Activated CD8-positive, alpha-beta T cell treated with anti-CD3 and anti-CD28 coated beads, Interleukin-2, amount 10 ng/mL, durations not matched to agents 7 days and 5 days (primary cell): ENCODE measurements around the gene XAF1. TPM values are rescaled to one million over a fixed set of nuclear protein-coding genes. Genes with fewer than 3 reads are reported as not detected.
A peak's percentile ranks its signal among the peaks of the same experiment; 100 is the strongest.
"Not testable (repeated sequence)": the region's sequence is repeated elsewhere in the genome, so short reads cannot be mapped to it uniquely, and the experiment has no call there.

Source experiments
- ATAC-seq: fragments of 150-1000 bp; cut with Tn5 transposase; one replicate; pipeline ENCODE4 v1.10.0; 2021; ENCODE audit warnings: moderate library complexity
- CTCF ChIA-PET: fragments of 350-600 bp; sonication (Branson Sonifier 250); formaldehyde crosslinking; loops from one replicate; lab custom pipeline; 2021; ENCODE audit warnings: antibody characterized with exemption; lab: Charles Lee
- POLR2A ChIA-PET: fragments of 350-600 bp; sonication (Branson Sonifier 250); formaldehyde crosslinking; loops from one replicate; lab custom pipeline; 2021; ENCODE audit warnings: antibody characterized with exemption; lab: Charles Lee
- DNase-seq: peaks from one replicate; pipeline ENCODE4 v3.0.0-alpha.2; 2020
- H3K27ac Mint-ChIP-seq: one replicate; pipeline ENCODE4 v1.8.0; 2021; ENCODE audit warnings: mild to moderate bottlenecking, mixed read lengths
- H3K27me3 Mint-ChIP-seq: one replicate; pipeline ENCODE4 v1.8.0; 2021; ENCODE audit warnings: low read depth, mixed read lengths
- H3K36me3 Mint-ChIP-seq: one replicate; pipeline ENCODE4 v1.8.0; 2021; ENCODE audit warnings: low read depth, mixed read lengths
- H3K4me1 Mint-ChIP-seq: one replicate; pipeline ENCODE4 v1.8.0; 2021; ENCODE audit warnings: low read depth, mixed read lengths
- H3K4me3 Mint-ChIP-seq: one replicate; pipeline ENCODE4 v1.8.0; 2021; ENCODE audit warnings: mild to moderate bottlenecking, mixed read lengths
- H3K9me3 Mint-ChIP-seq: one replicate; pipeline ENCODE4 v1.8.0; 2022; ENCODE audit warnings: mixed read lengths; ENCODE audit not compliant: insufficient read depth
- total RNA-seq, 2 experiments: library from RNA; stranded (reverse); gene quantifications; one replicate each; pipeline ENCODE4 v1.2.3, GENCODE V29; 2021

XAF1 gene
- total RNA-seq, 2 experiments from 2014 or later = 298 to 306 TPM

GRCh38 chr17:6755281-6755680, 565 bp upstream of the XAF1 start:
- peaks cover under 1% of the 10 kb centered on the region for H3K27me3 Mint-ChIP-seq
- POLR2A ChIA-PET = interaction anchor here (0.6 to 2.6 kb wide), 10 partner anchors 9 to 258 kb away, joined by 3 to 15 read pairs (median 4); partner anchors contain the start of genes C17orf100 and MED31
- H3K27ac Mint-ChIP-seq = peak overlapping the region; percentile 96
- CTCF ChIA-PET = interaction anchor here (0.9 to 3.6 kb wide), 4 partner anchors 86 to 249 kb away, joined by 3 to 15 read pairs (median 9); no protein-coding TSS in a partner anchor
- H3K4me3 Mint-ChIP-seq = peak overlapping the region; percentile 93
- DNase-seq (no peak), ATAC-seq (no peak)
- H3K4me1 Mint-ChIP-seq = peaks cover 62% of the 10 kb centered on the region
- H3K9me3 Mint-ChIP-seq = no peaks in the 10 kb centered on the region
- peaks cover 39% of the 10 kb centered on the region for H3K36me3 Mint-ChIP-seq

GRCh38 chr17:6756425-6757031, 682 bp downstream of the XAF1 start:
- ChIA-PET POLR2A (interaction anchor here (0.7 to 2.6 kb wide), 9 partner anchors 8 to 266 kb away, joined by 3 to 15 read pairs (median 5); partner anchors contain the start of genes C17orf100 and MED31), CTCF (interaction anchor here (2.3 to 3.6 kb wide), 3 partner anchors 87 to 248 kb away, joined by 8 to 15 read pairs (median 10); no protein-coding TSS in a partner anchor)
- H3K27ac Mint-ChIP-seq = peak overlapping the region; percentile 96
- no peak for ATAC-seq
- DNase-seq = no peak
- peaks cover 69% of the 10 kb centered on the region for H3K4me1 Mint-ChIP-seq
- no peaks in the 10 kb centered on the region for H3K9me3 Mint-ChIP-seq
- H3K27me3 Mint-ChIP-seq = no peaks in the 10 kb centered on the region
- peaks cover 52% of the 10 kb centered on the region for H3K36me3 Mint-ChIP-seq
- H3K4me3 Mint-ChIP-seq = peak overlapping the region; percentile 93

- no peak for DNase-seq
- Mint-ChIP-seq H3K4me1 (peaks cover 70% of the 10 kb centered on the region), H3K27ac (peak overlapping the region; percentile 76), H3K27me3 (no peaks in the 10 kb centered on the region), H3K9me3 (no peaks in the 10 kb centered on the region), H3K36me3 (peaks cover 64% of the 10 kb centered on the region), H3K4me3 (peak overlapping the region; percentile 93)
- CTCF ChIA-PET = interaction anchor here (0.9 to 3.6 kb wide), 2 partner anchors 11 to 246 kb away, joined by 3 to 15 read pairs; no protein-coding TSS in a partner anchor
- POLR2A ChIA-PET = interaction anchor here (0.6 to 1.7 kb wide), 5 partner anchors 9 to 326 kb away, joined by 3 to 7 read pairs (median 4); no protein-coding TSS in a partner anchor
- ATAC-seq = no peak
Measured at GRCh38 chr17:6757747-6758146, 1.9 kb downstream of the XAF1 start.

DNA sequence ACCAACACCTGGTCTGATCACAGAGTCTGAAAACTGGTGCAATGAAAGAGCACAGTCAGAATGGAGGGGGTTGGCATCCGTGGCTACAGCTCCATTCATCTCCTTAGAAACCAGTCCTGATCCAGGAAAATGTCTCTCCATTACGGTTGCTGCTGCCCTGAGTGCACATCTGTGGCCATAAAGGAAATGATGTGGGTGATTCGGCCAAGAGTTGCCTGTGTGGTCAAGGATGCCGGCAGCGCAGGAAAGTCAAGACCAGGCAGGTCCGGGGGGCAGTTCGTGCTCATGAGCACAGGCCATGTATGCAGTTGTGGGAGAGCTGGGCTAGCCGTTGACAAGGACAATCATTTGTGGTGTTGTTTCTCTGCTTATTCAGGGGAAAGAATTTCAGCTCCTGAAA, 5.9 kb downstream of the XAF1 start:
- H3K4me1 Mint-ChIP-seq = peaks cover 61% of the 10 kb centered on the region

GRCh38 chr17:6768447-6768846, 12.6 kb downstream of the XAF1 start:
- no peak overlapping the region for H3K27ac Mint-ChIP-seq
- H3K36me3 Mint-ChIP-seq = peaks cover 96% of the 10 kb centered on the region
- H3K27me3 Mint-ChIP-seq = no peaks in the 10 kb centered on the region
- H3K4me3 Mint-ChIP-seq = no peak overlapping the region
- H3K4me1 Mint-ChIP-seq = peaks cover 27% of the 10 kb centered on the region
- DNase-seq (no peak), ATAC-seq (no peak)
- ChIA-PET POLR2A (interaction anchor here (0.9 kb wide), 2 partner anchors 9 to 13 kb away, joined by 5 to 6 read pairs; partner anchors contain the start of gene XAF1), CTCF (interaction anchor here (1.0 kb wide), 1 partner anchor 11 kb away, joined by 3 read pairs; no protein-coding TSS in a partner anchor)
- H3K9me3 Mint-ChIP-seq = peaks cover 64% of the 10 kb centered on the region

More for the DNA sequence above, 5.9 kb downstream of the XAF1 start:
- POLR2A ChIA-PET = no interaction called here
- Mint-ChIP-seq H3K4me3 (no peak overlapping the region), H3K36me3 (peaks cover 96% of the 10 kb centered on the region), H3K9me3 (peaks cover 19% of the 10 kb centered on the region), H3K27ac (no peak overlapping the region), H3K27me3 (no peaks in the 10 kb centered on the region)
- ATAC-seq (no peak), DNase-seq (no peak)
- CTCF ChIA-PET = no interaction called here

- DNase-seq (no peak), ATAC-seq (no peak)
- peaks cover 84% of the 10 kb centered on the region for H3K36me3 Mint-ChIP-seq
- CTCF ChIA-PET = no interaction called here
- H3K4me3 Mint-ChIP-seq = no peak overlapping the region
- no peak overlapping the region for H3K27ac Mint-ChIP-seq
- POLR2A ChIA-PET = interaction anchor here (1.2 to 2.1 kb wide), 2 partner anchors 13 to 14 kb away, joined by 3 to 7 read pairs; no protein-coding TSS in a partner anchor
- peaks cover 13% of the 10 kb centered on the region for H3K27me3 Mint-ChIP-seq
- peaks cover 58% of the 10 kb centered on the region for H3K9me3 Mint-ChIP-seq
- H3K4me1 Mint-ChIP-seq = peaks cover 22% of the 10 kb centered on the region
Measured at GRCh38 chr17:6772016-6772415, 16.2 kb downstream of the XAF1 start.

- Mint-ChIP-seq H3K27me3 (peaks cover 20% of the 10 kb centered on the region), H3K9me3 (peaks cover 39% of the 10 kb centered on the region), H3K36me3 (peaks cover 66% of the 10 kb centered on the region)
- POLR2A ChIA-PET = interaction anchor here (1.1 to 3.6 kb wide), 2 partner anchors 11 to 23 kb away, joined by 3 to 11 read pairs; no protein-coding TSS in a partner anchor
- H3K4me1 Mint-ChIP-seq, ATAC-seq, H3K27ac Mint-ChIP-seq, H3K4me3 Mint-ChIP-seq, DNase-seq, CTCF ChIA-PET: not testable (repeated sequence)
Measured at GRCh38 chr17:6774906-6775305, 19.1 kb downstream of the XAF1 start.

DNA sequence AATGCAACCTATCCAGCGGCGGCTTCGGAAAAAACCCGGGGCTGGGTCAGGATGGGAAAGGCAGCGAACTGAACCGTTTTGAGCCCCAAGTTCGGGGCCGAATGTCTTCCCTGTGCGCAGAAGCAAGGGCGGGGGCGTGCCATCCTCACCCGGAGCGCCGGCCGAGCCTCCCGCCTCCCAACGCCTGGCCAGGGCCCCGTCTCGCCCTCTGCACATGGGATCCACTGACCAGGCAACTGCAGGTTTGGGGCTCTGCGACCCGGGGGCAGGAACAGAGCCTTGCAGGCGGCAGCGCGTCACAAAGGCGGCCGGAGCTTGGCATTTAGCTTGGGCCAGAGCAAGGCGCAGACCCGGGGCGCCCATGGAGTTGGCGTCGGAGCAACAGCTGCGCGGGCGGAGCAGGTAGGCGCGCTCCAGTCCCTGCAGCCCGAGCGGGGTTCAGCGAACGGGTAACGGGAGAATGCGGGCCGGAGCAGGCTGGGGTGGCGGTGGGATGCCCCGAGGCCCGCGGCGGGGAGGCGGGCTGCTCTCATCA, 20.1 kb downstream of the XAF1 start, which contains the start of gene FBXO39:
Gene FBXO39, plus strand, starts transcription at position 345 of the 535 bp plus-strand sequence. CDS start 3,654 bp downstream, outside the sequence.
- peaks cover 17% of the 10 kb centered on the region for H3K4me1 Mint-ChIP-seq
- peaks cover 23% of the 10 kb centered on the region for H3K27me3 Mint-ChIP-seq
- peaks cover 35% of the 10 kb centered on the region for H3K9me3 Mint-ChIP-seq
- no peak within 1 kb of the TSS for H3K4me3 Mint-ChIP-seq
- ATAC-seq (peak; percentile 47), DNase-seq (no peak)
- peak within 1 kb of the TSS; percentile 8 for H3K27ac Mint-ChIP-seq
- peaks cover 56% of the 10 kb centered on the region for H3K36me3 Mint-ChIP-seq
- CTCF ChIA-PET = interaction anchor here (0.7 kb wide), 1 partner anchor 34 kb away, joined by 3 read pairs; no protein-coding TSS in a partner anchor
- POLR2A ChIA-PET = interaction anchor here (0.6 to 3.6 kb wide), 3 partner anchors 12 to 63 kb away, joined by 3 to 11 read pairs (median 3); partner anchors contain the start of gene SLC13A5

- Mint-ChIP-seq H3K4me3 (no peak overlapping the region), H3K36me3 (peaks cover 29% of the 10 kb centered on the region), H3K4me1 (peaks cover 18% of the 10 kb centered on the region), H3K27me3 (peaks cover 44% of the 10 kb centered on the region), H3K9me3 (peaks cover 39% of the 10 kb centered on the region), H3K27ac (no peak overlapping the region)
- ChIA-PET POLR2A (interaction anchor here (0.6 kb wide), 1 partner anchor 24 kb away, joined by 6 read pairs; the partner anchor contains the start of gene XAF1), CTCF (no interaction called here)
- ATAC-seq = no peak
- DNase-seq = no peak
Measured at GRCh38 chr17:6779411-6779810, 23.6 kb downstream of the XAF1 start.

DNA sequence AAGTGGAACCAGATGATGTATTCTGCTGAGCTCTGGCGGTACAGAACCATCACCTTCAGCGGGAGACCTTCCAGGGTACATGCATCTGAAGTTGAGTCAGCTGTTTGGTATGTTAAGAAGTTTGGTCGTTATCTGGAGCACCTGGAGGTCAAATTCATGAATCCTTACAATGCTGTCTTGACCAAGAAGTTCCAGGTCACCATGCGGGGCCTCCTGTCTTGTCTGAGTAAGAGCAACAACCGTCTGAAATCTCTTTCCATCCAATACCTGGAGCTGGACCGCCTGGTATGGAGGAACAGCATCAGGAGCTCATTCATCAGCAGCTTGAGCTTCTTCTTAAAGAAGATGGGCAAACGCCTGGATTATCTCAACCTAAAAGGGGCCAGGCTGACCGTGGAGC, 24.2 kb downstream of the XAF1 start:
- H3K36me3 Mint-ChIP-seq = peaks cover 25% of the 10 kb centered on the region
- ChIA-PET CTCF (interaction anchor here (0.7 kb wide), 1 partner anchor 224 kb away, joined by 3 read pairs; no protein-coding TSS in a partner anchor), POLR2A (no interaction called here)
- H3K4me3 Mint-ChIP-seq = no peak overlapping the region
- H3K27me3 Mint-ChIP-seq = peaks cover 41% of the 10 kb centered on the region
- no peak overlapping the region for H3K27ac Mint-ChIP-seq
- no peak for DNase-seq
- H3K9me3 Mint-ChIP-seq = peaks cover 41% of the 10 kb centered on the region
- peaks cover 16% of the 10 kb centered on the region for H3K4me1 Mint-ChIP-seq
- no peak for ATAC-seq

DNA sequence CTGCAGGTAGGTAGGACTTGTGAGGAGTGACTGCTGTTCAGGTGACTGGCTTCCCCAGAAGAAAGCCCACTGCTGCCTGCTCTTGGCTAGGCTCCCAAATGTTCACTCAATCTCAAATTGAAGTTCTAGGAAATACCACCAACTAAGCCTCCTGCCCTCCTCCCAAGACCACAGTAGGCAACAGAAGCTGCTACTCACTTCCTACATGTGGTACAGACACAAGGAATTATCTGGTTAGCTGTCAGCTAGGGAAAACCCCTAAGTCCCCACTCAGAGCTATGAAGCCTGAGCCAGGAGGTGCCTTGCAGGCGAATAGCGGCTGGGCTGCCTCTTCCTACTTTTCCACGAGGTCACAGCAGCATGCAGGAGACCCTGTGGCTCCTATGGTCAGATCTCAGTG, 25.0 kb downstream of the XAF1 start:
- no peak for ATAC-seq
- DNase-seq = no peak
- POLR2A ChIA-PET = interaction anchor here (0.9 kb wide), 1 partner anchor 9 kb away, joined by 3 read pairs; no protein-coding TSS in a partner anchor
- H3K27ac Mint-ChIP-seq = no peak overlapping the region
- H3K9me3 Mint-ChIP-seq = peaks cover 45% of the 10 kb centered on the region
- H3K4me1 Mint-ChIP-seq = peaks cover 12% of the 10 kb centered on the region
- peaks cover 23% of the 10 kb centered on the region for H3K36me3 Mint-ChIP-seq
- peaks cover 48% of the 10 kb centered on the region for H3K27me3 Mint-ChIP-seq
- CTCF ChIA-PET = interaction anchor here (1.3 kb wide), 1 partner anchor 133 kb away, joined by 4 read pairs; no protein-coding TSS in a partner anchor
- no peak overlapping the region for H3K4me3 Mint-ChIP-seq
